HEK293 (cell line): Measurements from ENCODE around the gene ZIC3.

Experiments
- CTCF ChIA-PET: fragments of 350-600 bp; formaldehyde crosslinking; extraction: SDS; loops from one replicate; lab custom pipeline; 2021; ENCODE audit warnings: antibody characterized with exemption; lab: Yijun Ruan, JAX
- POLR2A ChIA-PET: fragments of 300-600 bp; formaldehyde crosslinking; extraction: SDS; loops from one replicate; lab custom pipeline; 2020; ENCODE audit warnings: antibody characterized with exemption, inconsistent platforms; lab: Yijun Ruan, JAX
- H3K27ac ChIP-seq: fragments of 200-500 bp; sonication (Bioruptor generic); 2 replicates; pipeline ENCODE4 v1.5.1; 2014; ENCODE audit warnings: low read depth, low read length, control low read depth, inconsistent platforms; ENCODE audit errors: extremely low read depth
- H3K36me3 ChIP-seq, 2 experiments: fragments of 200-500 bp in 1 of 2; sonication (Bioruptor generic) in 1 of 2; 1 replicate in 1 of 2; 2 replicates in 1 of 2; pipeline ENCODE4 v1.5.1; 2014 to 2017; ENCODE audit warnings: inconsistent platforms in 2 of 2, low read length in 2 of 2; ENCODE audit not compliant: control insufficient read depth in 2 of 2, insufficient read depth in 1 of 2
- H3K4me1 ChIP-seq: fragments of 200-500 bp; sonication (Bioruptor generic); 2 replicates; pipeline ENCODE4 v1.5.1; 2014; ENCODE audit warnings: mild to moderate bottlenecking, low read length, inconsistent platforms; ENCODE audit not compliant: control insufficient read depth, insufficient read depth
- H3K4me3 ChIP-seq: 2 replicates; pipeline ENCODE4 v1.5.1; 2011; ENCODE audit warnings: low read depth, mild to moderate bottlenecking, control low read depth, low read length, moderate library complexity
- H3K9me3 ChIP-seq: fragments of 200-500 bp; sonication (Bioruptor generic); 2 replicates; pipeline ENCODE4 v1.5.1; 2014; ENCODE audit warnings: low read depth, low read length, inconsistent platforms; ENCODE audit not compliant: control insufficient read depth, insufficient read depth
- ATF2 ChIP-seq: fragments of 450-650 bp; formaldehyde crosslinking; IDR thresholded peaks from 2 replicates; pipeline ENCODE4 v1.5.1; 2016; ENCODE audit warnings: missing biosample characterization, missing genetic modification characterization, low read depth
- GLIS1 ChIP-seq: fragments of 450-650 bp; formaldehyde crosslinking; IDR thresholded peaks from 2 replicates; pipeline ENCODE4 v1.5.1; 2016; ENCODE audit warnings: missing biosample characterization, missing genetic modification characterization
- PRDM6 ChIP-seq: fragments of 450-650 bp; formaldehyde crosslinking; IDR thresholded peaks from 2 replicates; pipeline ENCODE4 v1.5.1; 2017; ENCODE audit warnings: missing biosample characterization, missing genetic modification characterization
- SCRT2 ChIP-seq: fragments of 450-650 bp; formaldehyde crosslinking; IDR thresholded peaks from 2 replicates; pipeline ENCODE4 v1.5.1; 2016; ENCODE audit warnings: missing biosample characterization, missing genetic modification characterization
- SP2 ChIP-seq: fragments of 450-650 bp; formaldehyde crosslinking; IDR thresholded peaks from 2 replicates; pipeline ENCODE4 v1.5.1; 2016; ENCODE audit warnings: missing biosample characterization, missing genetic modification characterization
- TRIM28 ChIP-seq: IDR thresholded peaks from 2 replicates; pipeline ENCODE4 v1.6.1; 2011; ENCODE audit warnings: low read length, control low read depth, borderline replicate concordance
- ZBTB10 ChIP-seq: fragments of 450-650 bp; formaldehyde crosslinking; IDR thresholded peaks from 2 replicates; pipeline ENCODE4 v1.5.1; 2016; ENCODE audit warnings: missing biosample characterization, missing genetic modification characterization
- ZBTB26 ChIP-seq: fragments of 450-650 bp; formaldehyde crosslinking; optimal IDR thresholded peaks from 2 replicates; pipeline ENCODE3; 2016; ENCODE audit warnings: missing biosample characterization, mild to moderate bottlenecking, missing genetic modification characterization
- ZNF239 ChIP-seq: fragments of 450-650 bp; formaldehyde crosslinking; IDR thresholded peaks from 2 replicates; pipeline ENCODE4 v1.5.1; 2016; ENCODE audit warnings: missing biosample characterization, missing genetic modification characterization
- ZNF280C ChIP-seq: fragments of 450-650 bp; formaldehyde crosslinking; IDR thresholded peaks from 2 replicates; pipeline ENCODE4 v1.5.1; 2016; ENCODE audit warnings: missing biosample characterization, missing genetic modification characterization
- ZNF354C ChIP-seq: fragments of 450-650 bp; formaldehyde crosslinking; IDR thresholded peaks from 2 replicates; pipeline ENCODE4 v1.5.1; 2016; ENCODE audit warnings: missing biosample characterization, missing genetic modification characterization, low read depth, borderline replicate concordance
- ZNF423 ChIP-seq: fragments of 450-650 bp; formaldehyde crosslinking; IDR thresholded peaks from 2 replicates; pipeline ENCODE4 v1.5.1; 2016; ENCODE audit warnings: missing biosample characterization, missing genetic modification characterization
- ZNF48 ChIP-seq: fragments of 450-650 bp; formaldehyde crosslinking; IDR thresholded peaks from 2 replicates; pipeline ENCODE4 v1.5.1; 2016; ENCODE audit warnings: missing biosample characterization, missing genetic modification characterization
- ZNF529 ChIP-seq: fragments of 450-650 bp; formaldehyde crosslinking; IDR thresholded peaks from 2 replicates; pipeline ENCODE4 v1.5.1; 2017; ENCODE audit warnings: missing genetic modification characterization, missing biosample characterization; ENCODE audit not compliant: insufficient replicate concordance
- ZNF610 ChIP-seq: fragments of 450-650 bp; formaldehyde crosslinking; IDR thresholded peaks from 2 replicates; pipeline ENCODE4 v1.5.1; 2016; ENCODE audit warnings: missing biosample characterization, missing genetic modification characterization, borderline replicate concordance
- ZNF692 ChIP-seq: fragments of 450-650 bp; formaldehyde crosslinking; IDR thresholded peaks from 2 replicates; pipeline ENCODE4 v1.5.1; 2016; ENCODE audit warnings: missing biosample characterization, missing genetic modification characterization

The ZIC3 gene

GRCh38 chrX:137565921-137566745 is at the start of gene ZIC3:
Gene ZIC3 (plus strand): TSS chrX:137566127. CDS start chrX:137566692, 565 bp downstream.
- H3K27ac ChIP-seq = peak within 1 kb of the TSS; percentile 68; the same call in 1 of the 2 replicates

GRCh38 chrX:137519459-137519858 is 46.5 kb upstream of the ZIC3 start:
- H3K9me3 ChIP-seq = no peaks in the 10 kb centered on the region
- ChIA-PET POLR2A (no interaction called here), CTCF (no interaction called here)
- TF ChIP-seq ZNF692 = no peak
- no peak for TF ChIP-seq ZBTB10
- no peak for TF ChIP-seq ZNF610 (tag by site-specific recombination)
- TF ChIP-seq ATF2 (tag by site-specific recombination) = peak; percentile 84
- no peak for TF ChIP-seq ZNF354C (tag by site-specific recombination)
- TF ChIP-seq GLIS1 (tag by site-specific recombination) = no peak
- no peak for TF ChIP-seq ZNF280C (tag by site-specific recombination)
- no peak for TF ChIP-seq ZNF529 (tag by site-specific recombination)
- no peak for TF ChIP-seq ZNF423
- no peak overlapping the region for H3K4me3 ChIP-seq
- no peaks in the 10 kb centered on the region for H3K36me3 ChIP-seq
- no peaks in the 10 kb centered on the region for H3K4me1 ChIP-seq
- no peak overlapping the region for H3K27ac ChIP-seq

More at GRCh38 chrX:137565921-137566745, at the start of gene ZIC3:
- ChIA-PET POLR2A (no interaction called here), CTCF (no interaction called here)
- Histone ChIP-seq H3K36me3 (peaks cover 0 to 6% of the 10 kb centered on the region in 2 experiments; a peak in 1 of 3 replicates), H3K4me1 (no peaks in the 10 kb centered on the region), H3K4me3 (peak within 1 kb of the TSS; percentile 18), H3K9me3 (no peaks in the 10 kb centered on the region)
- no peak for TF ChIP-seq PRDM6 (tag by site-specific recombination)
- TF ChIP-seq TRIM28 = no peak
- no peak for TF ChIP-seq SCRT2 (tag by site-specific recombination)
- no peak for TF ChIP-seq ZNF48 (tag by site-specific recombination)
- TF ChIP-seq ZBTB26 (tag by site-specific recombination) = peak; percentile 27
- TF ChIP-seq ZNF239 (tag by site-specific recombination) = no peak
- peak; percentile 51 for TF ChIP-seq SP2 (tag by site-specific recombination)
